ENCODE data around the gene DMRT2.

DNA sequence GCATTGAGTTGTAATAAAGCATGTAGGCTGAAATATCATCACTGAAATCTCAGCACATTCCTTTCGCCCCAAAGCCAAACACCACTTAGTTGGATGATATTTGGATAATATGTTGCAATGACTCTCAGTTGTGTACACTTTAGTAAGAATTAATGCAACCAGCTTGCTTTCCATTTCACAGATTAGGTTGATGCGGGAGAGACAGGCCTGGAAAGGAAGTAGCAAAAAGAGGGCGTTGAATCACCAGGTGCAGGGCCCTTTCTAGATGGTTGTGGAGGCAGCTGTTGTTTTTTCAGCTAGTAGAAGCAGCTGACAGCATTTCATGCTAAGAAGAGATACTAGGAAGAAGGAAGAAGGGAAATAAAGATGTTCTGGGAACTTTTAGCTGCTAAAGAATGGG, 42.8 kb upstream of the DMRT2 start:
- TF ChIP-seq EZH2 (IDR thresholded peaks at IDR 0.05; ENCODE audit: borderline replicate concordance, low read depth, low read length, severe bottlenecking) = no peak
- TF ChIP-seq, protein P1, sequence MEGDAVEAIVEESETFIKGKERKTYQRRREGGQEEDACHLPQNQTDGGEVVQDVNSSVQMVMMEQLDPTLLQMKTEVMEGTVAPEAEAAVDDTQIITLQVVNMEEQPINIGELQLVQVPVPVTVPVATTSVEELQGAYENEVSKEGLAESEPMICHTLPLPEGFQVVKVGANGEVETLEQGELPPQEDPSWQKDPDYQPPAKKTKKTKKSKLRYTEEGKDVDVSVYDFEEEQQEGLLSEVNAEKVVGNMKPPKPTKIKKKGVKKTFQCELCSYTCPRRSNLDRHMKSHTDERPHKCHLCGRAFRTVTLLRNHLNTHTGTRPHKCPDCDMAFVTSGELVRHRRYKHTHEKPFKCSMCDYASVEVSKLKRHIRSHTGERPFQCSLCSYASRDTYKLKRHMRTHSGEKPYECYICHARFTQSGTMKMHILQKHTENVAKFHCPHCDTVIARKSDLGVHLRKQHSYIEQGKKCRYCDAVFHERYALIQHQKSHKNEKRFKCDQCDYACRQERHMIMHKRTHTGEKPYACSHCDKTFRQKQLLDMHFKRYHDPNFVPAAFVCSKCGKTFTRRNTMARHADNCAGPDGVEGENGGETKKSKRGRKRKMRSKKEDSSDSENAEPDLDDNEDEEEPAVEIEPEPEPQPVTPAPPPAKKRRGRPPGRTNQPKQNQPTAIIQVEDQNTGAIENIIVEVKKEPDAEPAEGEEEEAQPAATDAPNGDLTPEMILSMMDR (IDR thresholded peaks at IDR 0.05; ENCODE audit: borderline replicate concordance, extremely low read depth, low read length, poor library complexity, severe bottlenecking) = no peak

All from DND-41 (cell line).